Naive B cell (primary cell): ENCODE measurements around the gene DLD. TPM values are rescaled to one million over a fixed set of nuclear protein-coding genes. Genes with fewer than 3 reads are reported as not detected.
"Not testable (repeated sequence)": the region's sequence is repeated elsewhere in the genome, so short reads cannot be mapped to it uniquely, and the experiment has no call there.

Experiments used
- ATAC-seq, 2 donors: fragments of 150-1000 bp; cut with Tn5 transposase; 2 replicates each; pipeline ENCODE4 v1.10.0; 2021; ENCODE audit warnings: low read depth in 2 of 2, mild to moderate bottlenecking in 2 of 2, moderate library complexity in 2 of 2
- DNase-seq: peaks from one replicate; pipeline ENCODE4 v3.0.0; 2022
- H3K27ac Mint-ChIP-seq, 6 donors: one replicate each; pipeline ENCODE4 v1.8.0; 2020 to 2022; ENCODE audit warnings: mild to moderate bottlenecking in 6 of 6, mixed read lengths in 6 of 6, moderate library complexity in 5 of 6, inconsistent platforms in 2 of 6
- H3K27me3 Mint-ChIP-seq, 3 donors: one replicate each; pipeline ENCODE4 v1.8.0; 2021 to 2022; ENCODE audit warnings: mixed read lengths in 3 of 3, mild to moderate bottlenecking in 1 of 3
- H3K36me3 Mint-ChIP-seq, 2 donors: one replicate each; pipeline ENCODE4 v1.8.0; 2020 to 2022; ENCODE audit warnings: mixed read lengths in 2 of 2, inconsistent platforms in 1 of 2, mild to moderate bottlenecking in 1 of 2
- H3K4me1 Mint-ChIP-seq, 3 donors: one replicate each; pipeline ENCODE4 v1.8.0; 2020 to 2022; ENCODE audit warnings: mixed read lengths in 3 of 3, inconsistent platforms in 1 of 3, mild to moderate bottlenecking in 1 of 3, moderate library complexity in 1 of 3
- H3K4me3 Mint-ChIP-seq, 8 donors: one replicate each; pipeline ENCODE4 v1.8.0; 2020 to 2022; ENCODE audit warnings: mild to moderate bottlenecking in 8 of 8, mixed read lengths in 8 of 8, moderate library complexity in 8 of 8, inconsistent platforms in 2 of 8
- H3K9me3 Mint-ChIP-seq, 7 donors: one replicate each; pipeline ENCODE4 v1.8.0; 2020 to 2022; ENCODE audit warnings: mixed read lengths in 7 of 7, mild to moderate bottlenecking in 5 of 7, inconsistent platforms in 2 of 7, moderate library complexity in 1 of 7
- polyA plus RNA-seq, 6 donors: library from polyadenylated mRNA; unstranded; fragments of 300-500 nt; fragmentation: Illumina TruSeq; gene quantifications; one replicate each; pipeline ENCODE4 v1.2.3, GENCODE V29; 2021; ENCODE audit warnings: low read depth in 6 of 6

The DLD gene
- polyA plus RNA-seq, 6 donors from 2014 or later = 35.3 to 49.5 (median 42.9) TPM

DNA sequence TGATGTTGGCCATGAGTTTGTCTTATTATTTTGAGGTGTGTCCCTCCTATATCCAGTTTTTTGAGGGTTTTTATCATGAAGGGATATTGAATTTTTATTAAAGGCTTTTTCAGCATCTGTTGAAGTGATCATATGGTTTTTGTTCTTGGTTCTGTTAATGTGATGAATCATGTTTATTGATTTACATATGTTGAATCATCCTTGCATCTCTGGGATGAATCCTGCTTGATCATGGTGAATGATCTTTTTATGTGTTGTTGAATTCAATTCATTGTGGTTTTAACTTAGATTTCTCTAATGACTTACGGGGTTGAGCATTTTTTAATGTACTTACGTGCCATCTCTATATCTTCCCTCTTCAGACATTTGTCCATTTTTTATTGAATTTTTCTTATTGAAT is 22.9 kb downstream of the DLD start:
- peaks cover 0 to 5% (median 4%) of the 10 kb centered on the region in 7 donors for H3K9me3 Mint-ChIP-seq
- H3K36me3 Mint-ChIP-seq = peaks cover 43 to 61% of the 10 kb centered on the region in 2 donors
- DNase-seq (no peak), ATAC-seq (no peak)
- H3K27me3 Mint-ChIP-seq = no peaks in the 10 kb centered on the region
- H3K4me3 Mint-ChIP-seq = no peak overlapping the region
- H3K27ac Mint-ChIP-seq = peak overlapping the region in 1 of 6 donors; percentile 41
- peaks cover 3 to 11% (median 3%) of the 10 kb centered on the region in 3 donors for H3K4me1 Mint-ChIP-seq

DNA sequence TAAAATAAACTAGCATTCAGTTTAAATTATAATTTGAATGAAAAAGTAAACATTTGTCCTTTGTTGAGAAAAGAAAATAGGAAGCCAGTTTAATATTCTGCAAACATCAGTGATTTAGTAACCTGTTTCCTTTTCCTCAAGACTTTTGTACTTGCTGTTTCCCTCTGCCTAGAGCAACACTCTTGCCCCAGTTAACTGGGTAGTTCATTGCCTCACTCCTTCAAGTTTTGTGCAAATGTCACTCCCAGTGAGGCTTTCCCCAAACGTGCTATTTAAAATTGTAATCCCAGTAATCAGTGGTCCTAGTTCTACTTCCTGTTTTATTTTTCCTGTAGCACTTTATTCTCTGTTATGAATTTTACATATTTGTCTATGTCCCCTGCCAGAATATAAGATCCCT is 23.8 kb downstream of the DLD start:
- no peak overlapping the region for H3K4me3 Mint-ChIP-seq
- peak overlapping the region in 2 of 6 donors; percentile 1 to 30 for H3K27ac Mint-ChIP-seq
- no peaks in the 10 kb centered on the region for H3K27me3 Mint-ChIP-seq
- ATAC-seq (no peak), DNase-seq (no peak)
- H3K36me3 Mint-ChIP-seq = peaks cover 36 to 52% of the 10 kb centered on the region in 2 donors
- peaks cover 0 to 5% (median 4%) of the 10 kb centered on the region in 7 donors for H3K9me3 Mint-ChIP-seq
- H3K4me1 Mint-ChIP-seq = peaks cover 3 to 11% (median 3%) of the 10 kb centered on the region in 3 donors

DNA sequence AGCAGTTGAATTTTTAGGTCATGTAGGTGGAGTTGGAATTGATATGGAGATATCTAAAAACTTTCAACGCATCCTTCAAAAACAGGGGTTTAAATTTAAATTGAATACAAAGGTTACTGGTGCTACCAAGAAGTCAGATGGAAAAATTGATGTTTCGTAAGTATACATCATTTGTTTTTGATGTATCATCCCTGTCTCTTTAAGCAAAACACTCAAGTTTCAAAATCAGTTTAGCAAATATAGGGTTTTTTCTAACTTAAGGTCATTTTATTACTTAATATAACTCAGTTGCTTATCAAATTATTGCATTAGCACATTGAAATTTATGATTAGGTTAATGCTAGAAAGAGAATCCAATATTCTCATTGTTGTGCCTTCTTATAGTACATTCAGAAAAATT is 24.6 kb downstream of the DLD start:
- no peak for ATAC-seq
- no peaks in the 10 kb centered on the region for H3K27me3 Mint-ChIP-seq
- no peak overlapping the region for H3K27ac Mint-ChIP-seq
- no peak for DNase-seq
- H3K9me3 Mint-ChIP-seq = peaks cover 0 to 5% (median 4%) of the 10 kb centered on the region in 7 donors
- no peak overlapping the region for H3K4me3 Mint-ChIP-seq
- peaks cover 4 to 15% (median 5%) of the 10 kb centered on the region in 3 donors for H3K4me1 Mint-ChIP-seq
- H3K36me3 Mint-ChIP-seq = peaks cover 35 to 51% of the 10 kb centered on the region in 2 donors

DNA sequence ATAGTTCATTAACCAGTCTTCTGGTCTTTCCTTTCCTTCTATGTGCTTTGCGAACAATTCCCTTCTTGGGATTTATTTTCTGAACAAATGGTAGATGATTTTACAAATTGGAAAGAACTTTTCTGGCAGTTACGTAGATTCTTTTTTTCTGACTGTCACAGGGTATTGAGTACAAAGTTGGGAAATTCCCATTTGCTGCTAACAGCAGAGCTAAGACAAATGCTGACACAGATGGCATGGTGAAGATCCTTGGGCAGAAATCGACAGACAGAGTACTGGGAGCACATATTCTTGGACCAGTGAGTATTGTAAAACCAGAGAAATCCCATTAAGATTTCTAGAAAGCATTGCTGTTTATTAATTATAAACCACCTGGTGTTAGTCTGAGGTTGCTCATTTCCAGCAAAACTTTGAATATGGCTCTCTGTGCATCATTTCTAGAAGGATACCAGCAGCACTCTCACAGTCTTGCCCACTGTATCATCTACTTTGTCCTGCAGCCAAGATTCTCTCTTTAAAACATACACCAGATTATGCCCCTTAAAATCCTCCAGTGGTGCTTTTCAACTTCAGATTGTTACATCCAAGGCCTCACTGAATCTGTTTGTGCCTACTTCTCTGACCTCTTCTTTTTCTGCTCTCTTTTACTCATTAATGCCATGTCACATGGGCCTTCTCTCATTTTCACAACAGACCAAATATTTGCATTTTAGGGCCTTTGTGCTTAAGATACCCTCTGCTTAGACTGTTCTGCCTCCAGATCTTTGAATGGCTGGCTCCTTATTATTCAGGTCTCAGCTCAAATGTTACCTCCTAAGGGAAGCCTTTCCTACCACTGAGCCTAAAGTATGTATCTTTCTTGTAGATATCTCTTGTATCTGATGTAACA is 27.0 kb downstream of the DLD start:
- Mint-ChIP-seq H3K4me1 (peaks cover 5 to 18% (median 7%) of the 10 kb centered on the region in 3 donors), H3K9me3 (no peaks in the 10 kb centered on the region), H3K4me3 (no peak overlapping the region), H3K27ac (peak overlapping the region in 2 of 6 donors; percentile 52 to 91), H3K27me3 (no peaks in the 10 kb centered on the region), H3K36me3 (peaks cover 17 to 48% of the 10 kb centered on the region in 2 donors)
- no peak for ATAC-seq
- no peak for DNase-seq

DNA sequence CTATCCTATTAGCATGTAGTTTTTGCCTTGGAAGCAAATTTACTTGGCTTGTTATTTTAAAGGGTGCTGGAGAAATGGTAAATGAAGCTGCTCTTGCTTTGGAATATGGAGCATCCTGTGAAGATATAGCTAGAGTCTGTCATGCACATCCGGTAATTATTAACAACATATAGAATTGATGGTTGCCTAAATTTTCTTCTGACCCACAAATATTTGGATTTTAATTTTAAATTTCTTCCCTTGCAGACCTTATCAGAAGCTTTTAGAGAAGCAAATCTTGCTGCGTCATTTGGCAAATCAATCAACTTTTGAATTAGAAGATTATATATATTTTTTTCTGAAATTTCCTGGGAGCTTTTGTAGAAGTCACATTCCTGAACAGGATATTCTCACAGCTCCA is 28.0 kb downstream of the DLD start:
- no peak for DNase-seq
- no peaks in the 10 kb centered on the region for H3K27me3 Mint-ChIP-seq
- ATAC-seq = no peak
- no peak overlapping the region for H3K27ac Mint-ChIP-seq
- H3K36me3 Mint-ChIP-seq = peaks cover 17 to 50% of the 10 kb centered on the region in 2 donors
- H3K4me1 Mint-ChIP-seq = peaks cover 2 to 10% (median 7%) of the 10 kb centered on the region in 3 donors
- no peaks in the 10 kb centered on the region for H3K9me3 Mint-ChIP-seq
- H3K4me3 Mint-ChIP-seq = no peak overlapping the region

DNA sequence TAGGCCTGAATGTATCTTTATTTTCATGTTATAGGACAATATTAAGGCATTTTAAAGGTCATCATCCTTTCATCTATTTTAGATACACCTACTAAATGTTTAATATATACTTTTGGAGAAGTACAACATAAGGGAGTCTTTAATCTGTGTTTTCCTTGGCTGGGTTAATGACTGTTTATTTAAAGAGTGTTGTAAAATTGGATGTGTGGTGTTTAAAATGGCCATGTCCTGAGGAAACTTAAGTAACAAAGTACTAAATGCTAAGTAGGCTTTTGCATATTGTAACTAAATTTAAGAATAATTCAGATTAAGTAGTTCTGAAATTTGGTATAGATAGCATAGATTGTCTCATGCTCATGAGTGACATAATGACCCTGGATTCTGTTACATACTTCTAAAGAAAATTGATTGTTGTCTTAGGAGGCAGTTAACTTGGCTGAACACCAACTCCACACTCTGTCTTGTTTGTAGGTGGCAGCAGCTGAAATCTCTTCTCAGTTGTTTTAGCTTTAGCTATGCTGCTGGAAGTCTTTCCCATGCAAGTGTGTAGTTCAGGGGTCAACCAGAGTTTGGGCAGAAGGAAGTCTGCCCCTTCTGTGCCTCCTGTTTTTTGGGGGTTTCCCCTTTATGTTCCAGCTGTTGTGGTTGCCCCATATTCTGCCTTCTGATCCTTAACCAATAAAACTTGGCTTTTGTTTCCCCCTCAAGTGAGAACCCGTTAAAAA is 29.2 kb downstream of the DLD start:
- Mint-ChIP-seq H3K27ac (peak overlapping the region in 2 of 6 donors; percentile 3 to 83), H3K36me3 (peaks cover 17 to 41% of the 10 kb centered on the region in 2 donors), H3K4me1 (peaks cover 8 to 19% (median 9%) of the 10 kb centered on the region in 3 donors), H3K27me3 (no peaks in the 10 kb centered on the region), H3K4me3 (no peak overlapping the region), H3K9me3 (no peaks in the 10 kb centered on the region)
- ATAC-seq (no peak), DNase-seq (no peak)

DNA sequence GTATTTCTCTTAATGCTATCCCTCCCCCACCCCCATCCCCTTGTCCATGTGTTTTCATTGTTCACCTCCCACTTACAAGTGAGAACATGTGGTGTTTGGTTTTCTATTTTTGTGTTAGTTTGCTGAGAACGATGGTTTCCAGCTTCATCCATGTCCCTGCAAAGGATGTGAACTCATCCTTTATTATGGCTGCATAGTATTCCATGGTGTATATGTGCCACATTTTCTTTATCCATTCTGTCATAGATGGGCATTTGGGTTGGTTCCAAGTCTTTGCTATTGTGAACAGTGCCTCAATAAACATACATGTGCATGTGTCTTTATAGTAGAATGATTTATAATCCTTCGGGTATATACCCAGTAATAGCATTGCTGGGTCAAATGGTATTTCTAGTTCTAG is 30.8 kb downstream of the DLD start:
- DNase-seq, H3K9me3 Mint-ChIP-seq, H3K4me3 Mint-ChIP-seq, H3K27ac Mint-ChIP-seq, ATAC-seq, H3K27me3 Mint-ChIP-seq: not testable (repeated sequence)
- Mint-ChIP-seq H3K36me3 (peaks cover 17 to 46% of the 10 kb centered on the region in 2 donors), H3K4me1 (peaks cover 9 to 19% (median 9%) of the 10 kb centered on the region in 3 donors)

DNA sequence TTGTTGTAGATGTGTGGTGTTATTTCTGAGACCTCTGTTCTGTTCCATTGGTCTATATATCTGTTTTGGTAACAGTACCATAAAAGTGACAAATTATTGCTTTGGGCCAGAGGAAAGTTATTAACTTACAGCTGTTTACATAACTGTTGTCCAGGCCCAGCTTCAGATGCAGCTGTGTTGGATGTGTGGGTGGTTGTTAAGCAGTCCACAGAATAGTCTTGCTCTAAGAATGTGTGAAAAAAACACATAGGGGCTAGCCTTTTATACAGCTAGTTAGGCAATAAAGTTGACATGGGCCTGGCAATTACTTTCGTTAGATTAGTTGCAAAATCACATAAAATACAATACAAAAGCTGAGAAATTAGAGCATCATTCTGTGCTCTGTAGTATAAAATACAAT is 31.9 kb downstream of the DLD start:
- H3K27ac Mint-ChIP-seq = no peak overlapping the region
- ATAC-seq (no peak), DNase-seq (no peak)
- peaks cover 16 to 37% of the 10 kb centered on the region in 2 donors for H3K36me3 Mint-ChIP-seq
- no peaks in the 10 kb centered on the region for H3K27me3 Mint-ChIP-seq
- no peaks in the 10 kb centered on the region for H3K9me3 Mint-ChIP-seq
- peaks cover 9 to 19% (median 9%) of the 10 kb centered on the region in 3 donors for H3K4me1 Mint-ChIP-seq
- no peak overlapping the region for H3K4me3 Mint-ChIP-seq

DNA sequence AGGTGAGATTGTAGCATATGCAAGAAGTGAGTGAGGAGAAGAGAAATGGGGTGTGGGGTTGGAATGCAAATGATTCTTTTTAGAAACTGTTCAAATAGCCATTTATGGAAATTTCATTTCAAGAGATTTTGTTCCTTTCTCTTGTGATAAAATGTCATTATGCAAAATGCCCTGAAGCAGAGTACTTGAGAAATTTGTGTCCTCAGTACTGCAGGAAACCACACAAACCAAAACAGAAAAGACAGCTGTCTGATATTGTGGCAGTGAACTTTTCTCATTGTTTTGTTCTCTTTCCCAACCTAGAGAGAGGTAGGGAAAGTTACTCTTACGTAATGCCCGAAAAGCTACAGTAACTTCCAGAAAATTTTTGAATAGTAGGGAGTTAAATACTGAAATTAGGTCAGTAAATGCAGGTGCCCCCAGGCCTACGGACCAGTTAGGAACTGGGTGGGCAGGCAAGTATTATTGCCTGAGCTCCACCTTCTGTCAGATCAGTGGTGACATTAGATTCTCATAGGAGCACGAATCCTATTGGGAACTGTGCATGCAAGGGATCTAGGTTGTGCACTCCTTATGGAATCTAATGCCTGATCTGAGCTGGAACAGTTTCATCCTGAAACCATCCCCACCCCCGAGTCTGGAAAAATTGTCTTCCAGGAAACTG is 34.0 kb downstream of the DLD start:
- ATAC-seq = no peak
- H3K9me3 Mint-ChIP-seq = no peaks in the 10 kb centered on the region
- H3K27me3 Mint-ChIP-seq = no peaks in the 10 kb centered on the region
- H3K4me3 Mint-ChIP-seq = peak overlapping the region in 1 of 8 donors; percentile 22
- DNase-seq = no peak
- peak overlapping the region in 2 of 6 donors; percentile 1 to 17 for H3K27ac Mint-ChIP-seq
- H3K4me1 Mint-ChIP-seq = peaks cover 9 to 15% (median 9%) of the 10 kb centered on the region in 3 donors
- H3K36me3 Mint-ChIP-seq = peaks cover 8 to 31% of the 10 kb centered on the region in 2 donors

DNA sequence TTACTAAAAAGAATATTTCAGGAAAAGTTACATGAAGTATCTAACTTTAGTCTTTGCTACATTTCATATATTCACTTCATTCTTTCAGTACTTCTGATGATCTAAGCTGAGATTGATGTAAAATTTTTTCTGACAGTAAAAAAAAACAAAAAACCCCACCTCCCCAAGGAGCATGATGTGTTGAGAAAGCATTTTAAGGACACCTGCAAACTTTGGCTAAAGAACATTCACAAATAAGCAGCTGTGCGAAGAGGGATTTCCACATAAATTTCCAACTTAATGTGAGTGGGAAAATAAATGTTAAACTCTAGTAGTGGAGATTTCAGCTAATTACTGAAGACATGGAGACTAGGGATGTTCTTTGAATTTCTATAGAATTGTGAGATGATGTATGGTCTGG is 35.5 kb downstream of the DLD start:
- Mint-ChIP-seq H3K27ac (peak overlapping the region in 2 of 6 donors; percentile 4 to 51), H3K4me3 (no peak overlapping the region), H3K9me3 (no peaks in the 10 kb centered on the region), H3K4me1 (peaks cover 4 to 9% (median 6%) of the 10 kb centered on the region in 3 donors), H3K27me3 (no peaks in the 10 kb centered on the region), H3K36me3 (peaks cover 0 to 18% of the 10 kb centered on the region in 2 donors)
- DNase-seq (no peak), ATAC-seq (no peak)

DNA sequence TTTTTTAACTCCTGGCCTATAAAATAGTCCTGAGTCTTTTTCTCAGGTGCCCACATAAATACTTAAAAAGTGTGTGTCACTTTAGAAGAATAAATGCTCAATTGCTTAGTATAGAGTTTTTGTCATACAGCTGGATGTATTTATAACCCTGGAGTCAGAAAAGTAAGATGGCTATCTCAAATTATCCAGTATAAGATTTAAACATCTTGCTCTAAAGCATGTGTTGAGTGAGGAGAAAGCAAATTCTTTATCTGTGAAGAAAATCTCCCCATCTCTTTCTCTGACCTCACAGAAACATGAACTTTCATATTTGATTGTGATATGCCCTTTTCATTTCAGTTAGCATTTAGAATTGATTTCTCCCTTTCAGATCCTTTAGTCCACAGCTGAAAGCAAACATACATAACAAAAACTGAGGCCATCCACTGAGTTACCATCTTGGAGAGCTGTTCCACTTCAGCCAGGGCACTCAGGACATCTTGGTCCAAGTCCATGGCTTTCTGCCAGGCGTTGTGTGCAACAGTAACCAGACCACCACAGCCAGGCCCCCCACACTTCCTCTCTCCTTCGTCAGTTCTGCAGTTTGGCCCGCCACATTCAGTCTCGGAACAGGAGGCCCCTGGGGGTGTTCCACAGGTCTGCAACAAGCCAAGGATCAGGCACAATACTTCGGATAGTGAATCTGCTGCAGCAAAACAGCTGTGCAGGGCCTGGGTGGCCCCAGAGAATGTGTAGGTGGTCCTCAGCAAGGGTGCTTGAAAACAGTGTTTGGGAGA is 40.9 kb downstream of the DLD start:
- Mint-ChIP-seq H3K27me3 (no peaks in the 10 kb centered on the region), H3K9me3 (no peaks in the 10 kb centered on the region), H3K4me3 (no peak overlapping the region), H3K4me1 (no peaks in the 10 kb centered on the region), H3K27ac (peak overlapping the region in 2 of 6 donors; percentile 45 to 65), H3K36me3 (no peaks in the 10 kb centered on the region)
- ATAC-seq (no peak), DNase-seq (no peak)

DNA sequence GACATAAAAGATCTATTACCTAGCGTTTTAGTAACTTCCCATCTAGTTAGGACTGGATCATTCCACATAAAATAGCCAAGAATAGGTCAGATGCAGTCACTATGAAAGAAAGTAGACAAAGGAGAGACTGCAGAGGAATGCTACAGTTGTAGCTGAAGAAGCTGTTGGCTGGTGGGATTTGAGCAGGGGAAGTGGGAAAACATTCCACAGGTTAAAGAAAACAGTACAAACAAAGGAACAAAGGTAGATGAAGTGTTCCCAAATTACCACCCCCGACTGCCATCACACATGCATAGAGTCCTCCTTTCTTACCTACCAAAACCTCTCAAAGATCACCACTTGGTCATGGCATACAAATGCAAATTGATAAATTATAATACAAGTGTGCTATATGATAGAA is 41.8 kb downstream of the DLD start:
- no peaks in the 10 kb centered on the region for H3K36me3 Mint-ChIP-seq
- peak overlapping the region in 1 of 6 donors; percentile 10 for H3K27ac Mint-ChIP-seq

More for the DNA sequence above, 41.8 kb downstream of the DLD start:
- no peak for DNase-seq
- Mint-ChIP-seq H3K9me3 (no peaks in the 10 kb centered on the region), H3K4me3 (no peak overlapping the region), H3K4me1 (no peaks in the 10 kb centered on the region), H3K27me3 (no peaks in the 10 kb centered on the region)
- ATAC-seq = no peak
